Measurements from ENCODE around the gene UBE2J2.
"Not testable (repeated sequence)": the region's sequence is repeated elsewhere in the genome, so short reads cannot be mapped to it uniquely, and the experiment has no call there.

The UBE2J2 gene

DNA sequence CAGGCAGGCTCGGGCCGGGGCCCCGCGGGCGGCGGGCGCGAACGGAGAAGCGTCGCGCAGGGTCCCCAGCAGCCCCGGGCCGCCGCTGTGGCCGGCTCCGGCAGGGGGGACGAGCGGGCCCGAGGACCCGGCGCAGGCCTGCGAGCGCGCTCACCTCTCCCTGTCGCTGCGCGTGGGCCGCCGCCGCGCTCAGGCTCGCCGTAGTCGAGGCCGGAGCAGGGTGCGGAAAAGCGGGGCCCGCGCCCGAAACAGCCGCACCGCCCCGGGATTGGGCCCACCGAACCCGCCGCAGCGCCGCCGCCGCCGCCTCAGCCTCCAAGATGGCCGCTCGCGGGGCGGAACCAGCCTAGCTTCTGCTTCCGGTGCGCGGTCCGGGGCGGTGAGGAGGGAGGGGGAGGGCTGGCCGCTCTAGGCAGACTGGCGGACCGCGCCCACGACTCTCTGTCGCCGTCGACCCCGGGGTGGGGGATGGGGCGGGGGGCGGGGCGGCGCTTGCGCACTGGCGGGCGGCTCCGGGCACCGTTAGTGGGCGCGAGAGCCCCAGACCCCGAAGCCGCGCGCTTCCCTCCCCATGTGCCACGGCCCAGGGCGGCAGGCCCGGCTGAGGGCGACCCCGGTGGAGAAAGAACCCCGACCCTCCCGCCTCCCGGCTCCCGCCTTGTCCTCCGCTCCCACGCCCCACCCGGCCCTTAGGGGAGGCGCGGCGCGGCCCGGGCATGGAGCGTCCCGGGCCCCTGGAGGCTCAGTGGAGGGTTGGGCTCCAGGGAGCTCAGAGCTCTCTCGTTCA lies at the start of gene UBE2J2:
UBE2J2 (minus strand) TSS at position 343 of the 787 bp plus-strand sequence. CDS start 5,862 bp downstream, outside the sequence.
- no peak for DNase-seq

GRCh38 chr1:1322952-1323351 lies 49.3 kb upstream of the UBE2J2 start:
- no peak for DNase-seq

DNA sequence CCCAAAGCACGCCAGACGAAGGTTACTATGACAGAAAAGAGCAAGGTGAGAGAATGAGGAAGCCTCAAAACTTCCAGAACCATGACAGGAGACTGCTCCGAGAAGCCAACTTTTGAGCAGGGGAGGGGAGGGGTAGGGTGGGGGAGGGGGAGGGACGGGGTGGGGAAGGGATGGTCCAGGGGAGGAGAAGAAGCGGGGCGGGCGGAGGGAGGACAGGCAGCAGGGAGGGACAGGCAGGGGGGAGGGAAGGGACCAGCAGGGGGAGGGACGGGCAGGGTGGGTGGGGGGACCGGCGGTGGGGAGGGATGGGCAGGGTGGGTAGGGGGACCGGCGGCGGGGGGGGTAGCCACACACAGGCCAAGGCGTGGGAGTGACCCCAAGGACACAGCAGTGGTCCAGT lies 48.8 kb upstream of the UBE2J2 start:
- DNase-seq: no peak

DNA sequence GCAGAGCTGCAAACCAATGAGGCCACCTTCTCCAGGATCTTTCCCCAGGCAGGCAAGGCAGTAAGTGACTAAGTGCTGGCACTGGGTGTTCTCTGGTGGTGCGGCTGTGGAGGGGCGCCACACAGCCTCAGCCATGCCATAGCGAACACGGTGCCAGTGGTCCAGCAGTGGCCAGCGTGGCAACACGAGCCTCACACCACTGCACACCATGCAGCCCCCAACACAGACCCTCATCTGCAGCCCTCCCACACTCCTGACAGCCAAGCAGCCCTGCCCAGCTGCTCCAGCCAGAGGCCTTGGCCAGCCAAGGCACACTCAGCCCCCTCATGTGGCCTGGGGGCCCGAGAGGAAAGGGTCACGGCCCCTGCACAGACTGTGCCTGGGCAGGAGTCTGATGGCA lies 47.8 kb upstream of the UBE2J2 start:
- DNase-seq: no peak

- DNase-seq: no peak
Observed at GRCh38 chr1:1320666-1321448, 47.2 kb upstream of the UBE2J2 start.

DNA sequence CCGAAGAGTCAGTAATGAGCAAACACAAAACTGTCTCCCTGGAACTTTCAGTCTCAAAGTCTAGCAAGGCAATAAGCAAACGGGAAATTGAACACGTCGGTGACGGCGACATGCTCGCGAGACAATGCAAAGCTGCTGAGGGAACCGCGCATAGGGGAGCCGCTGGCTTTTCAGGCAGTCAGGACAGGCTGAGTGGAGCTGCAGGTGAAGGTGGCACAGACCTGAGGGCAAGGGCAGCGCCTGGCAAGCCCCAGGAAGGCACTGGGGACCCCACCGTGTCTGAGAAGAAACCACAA lies 45.9 kb upstream of the UBE2J2 start:
- no peak for DNase-seq

- no peak for DNase-seq
Observed at GRCh38 chr1:1318777-1319645, 45.4 kb upstream of the UBE2J2 start.

GRCh38 chr1:1318131-1318652 lies 44.5 kb upstream of the UBE2J2 start:
- DNase-seq: peak; percentile 49

GRCh38 chr1:1317420-1317819 lies 43.8 kb upstream of the UBE2J2 start:
- no peak for DNase-seq

DNA sequence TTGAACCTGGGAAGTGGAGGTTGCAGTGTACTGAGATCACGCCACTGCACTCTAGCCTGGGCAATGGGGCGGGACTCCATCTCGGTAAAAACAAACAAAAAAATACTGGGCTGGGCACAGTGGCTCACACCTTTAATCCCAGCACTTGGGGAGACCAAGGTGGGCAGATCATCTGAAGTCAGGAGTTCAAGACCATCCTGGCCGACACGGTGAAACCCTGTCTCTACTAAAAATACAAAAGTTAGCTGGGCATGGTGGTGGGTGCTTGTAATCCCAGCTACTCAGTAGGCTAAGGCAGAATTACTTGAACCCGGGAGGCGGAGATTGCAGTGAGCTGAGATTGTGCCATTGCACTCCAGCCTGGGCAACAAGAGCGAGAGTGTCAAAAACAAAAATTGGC lies 42.5 kb upstream of the UBE2J2 start:
- DNase-seq: not testable (repeated sequence)

GRCh38 chr1:1315435-1315954 lies 41.8 kb upstream of the UBE2J2 start:
- DNase-seq: no peak

DNA sequence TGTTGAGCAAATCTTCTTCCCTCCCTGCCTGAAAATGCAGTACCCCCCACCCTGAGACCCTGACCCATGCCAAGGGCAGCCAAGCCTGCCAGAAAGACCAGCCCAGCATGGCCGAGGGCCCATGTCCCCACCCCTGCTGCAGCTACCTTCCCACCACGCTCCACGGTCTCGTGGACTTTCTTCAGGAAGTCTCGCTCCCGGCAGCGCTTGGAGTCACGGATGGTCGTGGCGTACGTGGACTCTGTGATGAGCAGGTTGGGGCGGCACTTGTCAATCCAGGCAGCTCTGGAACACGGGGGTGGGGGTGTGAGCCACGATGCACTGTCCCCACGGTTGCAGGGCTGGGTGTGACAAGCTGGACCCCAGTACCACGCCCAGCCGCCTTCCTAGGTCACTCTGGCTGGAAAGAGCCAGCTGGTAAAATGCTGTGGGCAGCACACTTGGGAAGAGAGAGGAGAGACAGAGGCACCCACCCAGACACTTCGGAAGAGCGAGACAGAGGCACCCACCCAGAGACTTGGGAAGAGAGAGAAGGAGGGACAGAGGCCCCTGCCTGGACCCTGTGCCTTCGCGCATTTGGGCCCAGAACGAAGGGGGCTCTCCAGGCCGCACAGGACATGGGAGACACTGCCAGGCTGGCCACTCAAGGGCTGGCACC lies 41.2 kb upstream of the UBE2J2 start:
- no peak for DNase-seq

DNA sequence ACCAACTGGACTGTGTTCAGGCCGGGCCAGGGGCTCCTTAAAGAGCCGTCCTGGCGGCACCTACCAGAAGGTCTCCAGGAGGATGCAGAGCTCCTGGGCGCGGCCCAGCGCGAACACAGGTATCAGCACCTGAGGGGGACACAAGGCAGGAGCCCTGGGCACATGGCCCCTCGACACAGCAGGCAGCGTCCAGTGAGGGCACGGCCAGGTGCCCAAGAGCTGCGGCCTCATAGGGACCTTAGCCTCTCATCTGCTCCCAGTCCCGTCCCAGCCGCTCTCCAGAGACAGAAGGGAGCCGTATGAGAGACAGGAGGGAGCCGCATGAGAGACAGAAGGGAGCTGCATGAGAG lies 40.6 kb upstream of the UBE2J2 start:
- DNase-seq: no peak

GRCh38 chr1:1313500-1314236 lies 40.0 kb upstream of the UBE2J2 start:
- DNase-seq: no peak

GRCh38 chr1:1312450-1313314 lies 39.0 kb upstream of the UBE2J2 start:
- no peak for DNase-seq

GRCh38 chr1:1311107-1312104 lies 37.8 kb upstream of the UBE2J2 start:
- no peak for DNase-seq

DNA sequence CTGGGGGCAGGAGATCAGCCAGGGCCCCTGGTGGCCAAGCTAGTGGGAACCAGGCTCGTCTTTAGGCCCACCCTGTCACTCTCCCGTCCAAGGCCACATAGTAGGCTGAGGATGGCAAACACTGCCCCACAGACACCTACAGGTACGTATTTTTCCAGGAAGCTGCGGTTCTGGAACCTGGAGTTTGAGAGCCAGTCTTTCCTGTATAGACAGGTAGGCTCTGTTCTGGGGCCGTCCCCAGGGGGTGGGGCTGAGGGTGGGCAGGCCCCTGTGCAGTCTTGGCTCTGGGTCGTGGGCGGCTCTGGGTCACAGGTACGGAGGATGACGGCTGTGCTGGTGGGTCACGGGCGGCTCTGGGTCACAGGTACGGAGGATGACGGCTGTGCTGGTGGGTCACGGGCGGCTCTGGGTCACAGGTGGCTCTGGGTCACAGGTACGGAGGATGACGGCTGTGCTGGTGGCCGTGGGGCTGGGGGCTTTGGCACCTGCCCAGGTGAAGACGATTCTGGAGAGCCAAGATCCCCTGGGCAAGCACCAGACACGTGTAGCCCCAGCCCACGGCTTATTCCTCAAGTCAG lies 36.9 kb upstream of the UBE2J2 start:
- DNase-seq: no peak

DNA sequence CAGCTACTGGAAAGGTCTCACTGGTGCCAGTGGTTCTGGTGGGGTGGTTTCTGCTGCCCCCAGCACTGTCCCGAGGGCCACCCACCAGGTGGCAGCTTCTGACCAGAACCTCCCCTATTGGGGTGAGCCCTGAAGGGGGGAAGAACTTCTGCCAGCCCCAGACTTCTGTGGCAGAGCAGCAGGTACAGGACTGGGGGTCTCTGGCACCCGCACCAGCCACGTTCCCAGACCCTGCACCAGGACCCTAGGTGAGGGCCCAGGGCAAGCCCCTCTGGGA lies 36.4 kb upstream of the UBE2J2 start:
- no peak for DNase-seq

Data from NCI-H1436 treated with DMSO at 0.1 percent for 48 hours (cell line).